Lower leg skin (tissue), 3 donors: Measurements from ENCODE around the gene TASP1.

Experiments
- POLR2A ChIP-seq, 2 donors: fragments of 450-650 bp; IDR thresholded peaks; one replicate each; pipeline ENCODE4 v1.6.1; 2016 to 2017; ENCODE audit warnings: antibody characterized with exemption in 2 of 2, mild to moderate bottlenecking in 1 of 2, moderate library complexity in 1 of 2
- TF ChIP-seq, protein P1 (sequence below), 3 donors: fragments of 450-650 bp; IDR thresholded peaks; one replicate each; pipeline ENCODE4 v1.5.1; 2016; ENCODE audit warnings: antibody characterized with exemption in 3 of 3, mild to moderate bottlenecking in 3 of 3, moderate library complexity in 2 of 3

GRCh38 chr20:13397300-13397724, 241.4 kb downstream of the TASP1 start:
- TF ChIP-seq POLR2A (IDR thresholded peaks at IDR 0.05) = no peak
- TF ChIP-seq, protein P1, sequence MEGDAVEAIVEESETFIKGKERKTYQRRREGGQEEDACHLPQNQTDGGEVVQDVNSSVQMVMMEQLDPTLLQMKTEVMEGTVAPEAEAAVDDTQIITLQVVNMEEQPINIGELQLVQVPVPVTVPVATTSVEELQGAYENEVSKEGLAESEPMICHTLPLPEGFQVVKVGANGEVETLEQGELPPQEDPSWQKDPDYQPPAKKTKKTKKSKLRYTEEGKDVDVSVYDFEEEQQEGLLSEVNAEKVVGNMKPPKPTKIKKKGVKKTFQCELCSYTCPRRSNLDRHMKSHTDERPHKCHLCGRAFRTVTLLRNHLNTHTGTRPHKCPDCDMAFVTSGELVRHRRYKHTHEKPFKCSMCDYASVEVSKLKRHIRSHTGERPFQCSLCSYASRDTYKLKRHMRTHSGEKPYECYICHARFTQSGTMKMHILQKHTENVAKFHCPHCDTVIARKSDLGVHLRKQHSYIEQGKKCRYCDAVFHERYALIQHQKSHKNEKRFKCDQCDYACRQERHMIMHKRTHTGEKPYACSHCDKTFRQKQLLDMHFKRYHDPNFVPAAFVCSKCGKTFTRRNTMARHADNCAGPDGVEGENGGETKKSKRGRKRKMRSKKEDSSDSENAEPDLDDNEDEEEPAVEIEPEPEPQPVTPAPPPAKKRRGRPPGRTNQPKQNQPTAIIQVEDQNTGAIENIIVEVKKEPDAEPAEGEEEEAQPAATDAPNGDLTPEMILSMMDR (IDR thresholded peaks at IDR 0.05) = no peak
